BE2C (cell line): ENCODE measurements around the gene OPRD1.

ENCODE experiments used
- DNase-seq: peaks from one replicate; pipeline ENCODE4 v3.0.0-alpha.2; 2020
- H3K27me3 ChIP-seq: fragments of 250-450 bp; sonication (Bioruptor Pico); 2 replicates; pipeline ENCODE4 v1.5.1; 2020; ENCODE audit warnings: mild to moderate bottlenecking
- H3K36me3 ChIP-seq: fragments of 250-450 bp; sonication (Bioruptor Pico); 2 replicates; pipeline ENCODE4 v1.5.1; 2020; ENCODE audit warnings: mild to moderate bottlenecking
- H3K4me1 ChIP-seq: fragments of 250-450 bp; sonication (Bioruptor Pico); 2 replicates; pipeline ENCODE4 v1.5.1; 2020
- H3K4me3 ChIP-seq: 2 replicates; pipeline ENCODE4 v1.5.1; 2011; ENCODE audit warnings: low read depth, low read length
- H3K9me3 ChIP-seq: fragments of 250-450 bp; sonication (Bioruptor Pico); 2 replicates; pipeline ENCODE4 v1.5.1; 2020
- CTCF ChIP-seq: IDR thresholded peaks from 2 replicates; pipeline ENCODE4 v1.5.1; 2012; ENCODE audit warnings: mild to moderate bottlenecking, low read depth, low read length

Gene OPRD1

GRCh38 chr1:28776341-28776740 lies 35.6 kb upstream of the OPRD1 start:
- no peak for TF ChIP-seq CTCF
- peaks cover 10% of the 10 kb centered on the region for H3K36me3 ChIP-seq
- no peak overlapping the region for H3K4me3 ChIP-seq
- H3K27me3 ChIP-seq: no peaks in the 10 kb centered on the region
- no peaks in the 10 kb centered on the region for H3K9me3 ChIP-seq
- no peaks in the 10 kb centered on the region for H3K4me1 ChIP-seq
- no peak for DNase-seq

- Histone ChIP-seq H3K27me3 (no peaks in the 10 kb centered on the region), H3K4me3 (no peak overlapping the region), H3K4me1 (no peaks in the 10 kb centered on the region), H3K36me3 (peaks cover 5% of the 10 kb centered on the region), H3K9me3 (no peaks in the 10 kb centered on the region)
- TF ChIP-seq CTCF: no peak
- DNase-seq: no peak
Observed at GRCh38 chr1:28778021-28778420, 33.9 kb upstream of the OPRD1 start.

DNA sequence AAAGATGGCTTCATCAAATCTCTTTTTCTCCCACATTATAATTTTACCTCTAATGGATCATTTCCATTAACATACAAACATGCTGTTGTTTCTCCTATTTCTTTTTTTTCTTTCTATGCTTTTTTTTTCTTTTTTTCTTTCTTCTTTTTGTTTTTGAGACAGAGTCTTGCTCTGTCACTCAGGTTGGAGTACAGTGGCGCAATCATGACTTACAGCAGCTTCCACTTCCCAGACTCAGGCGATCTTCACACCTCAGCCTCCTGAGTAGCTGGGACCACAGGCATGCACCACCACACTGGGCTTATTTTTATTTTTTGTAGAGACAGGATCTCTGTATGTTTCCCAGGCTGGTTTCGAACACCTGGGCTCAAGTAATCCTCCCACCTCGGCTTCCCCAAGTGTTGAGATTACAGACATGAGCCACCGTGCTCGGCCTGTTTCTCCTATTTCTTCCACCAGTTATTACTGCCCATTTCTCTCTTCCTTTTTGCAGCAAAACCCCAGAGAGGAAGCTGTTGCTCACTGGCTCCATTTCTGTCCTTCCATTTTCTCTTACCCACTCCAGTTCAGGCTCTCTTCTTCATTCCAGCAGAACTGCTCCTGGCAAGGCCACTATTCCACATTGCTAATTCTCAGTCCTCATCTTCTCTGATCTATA lies 32.1 kb upstream of the OPRD1 start:
- no peak for DNase-seq
- no peak for TF ChIP-seq CTCF

DNA sequence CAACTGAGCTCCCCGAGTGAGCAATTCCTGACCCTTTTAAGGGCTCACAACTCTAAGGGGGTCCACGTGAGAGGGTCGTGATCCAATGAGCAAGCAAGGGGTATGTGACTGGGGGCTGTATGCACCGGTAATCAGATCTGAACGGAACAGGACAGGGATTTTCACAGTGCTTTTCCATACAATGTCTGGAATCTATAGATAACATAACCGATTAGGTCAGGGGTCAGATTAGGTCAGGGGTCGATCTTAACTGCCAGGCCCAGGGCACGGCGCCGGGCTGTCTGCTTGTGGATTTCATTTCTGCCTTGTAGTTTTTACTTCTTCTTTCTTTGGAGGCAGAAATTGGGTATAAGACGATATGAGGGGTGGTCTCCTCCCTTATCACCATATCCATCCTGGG lies 30.7 kb upstream of the OPRD1 start:
- Histone ChIP-seq H3K36me3 (no peaks in the 10 kb centered on the region), H3K4me1 (no peaks in the 10 kb centered on the region), H3K27me3 (no peaks in the 10 kb centered on the region)

More for the DNA sequence above, 32.1 kb upstream of the OPRD1 start:
- no peaks in the 10 kb centered on the region for H3K4me1 ChIP-seq
- H3K9me3 ChIP-seq: no peaks in the 10 kb centered on the region
- H3K4me3 ChIP-seq: no peak overlapping the region
- H3K27me3 ChIP-seq: no peaks in the 10 kb centered on the region
- no peaks in the 10 kb centered on the region for H3K36me3 ChIP-seq

GRCh38 chr1:28782011-28782410 lies 30.0 kb upstream of the OPRD1 start:
- H3K36me3 ChIP-seq: no peaks in the 10 kb centered on the region
- DNase-seq: no peak
- H3K4me1 ChIP-seq: no peaks in the 10 kb centered on the region
- H3K27me3 ChIP-seq: no peaks in the 10 kb centered on the region
- no peak overlapping the region for H3K4me3 ChIP-seq
- TF ChIP-seq CTCF: no peak
- H3K9me3 ChIP-seq: no peaks in the 10 kb centered on the region

More for the DNA sequence above, 30.7 kb upstream of the OPRD1 start:
- Histone ChIP-seq H3K9me3 (no peaks in the 10 kb centered on the region), H3K4me3 (no peak overlapping the region)
- no peak for TF ChIP-seq CTCF
- DNase-seq: no peak

DNA sequence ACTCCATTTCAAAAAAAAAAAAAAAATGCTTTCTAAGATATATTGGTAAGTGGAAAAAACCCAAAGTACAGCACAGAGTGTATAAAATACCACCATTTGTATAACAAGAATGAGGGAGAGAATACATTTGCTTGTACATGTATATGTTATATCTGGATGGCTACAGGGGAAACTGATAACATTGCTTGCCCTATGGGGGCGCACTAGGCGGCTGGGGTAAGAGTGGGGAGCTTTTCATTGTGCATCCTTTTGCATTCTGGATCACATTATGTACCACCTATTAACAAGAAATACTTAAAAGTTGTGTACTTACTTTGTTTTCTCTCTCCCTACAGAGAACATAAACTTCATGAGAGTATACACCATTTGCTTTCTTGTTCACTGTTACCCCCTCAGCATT lies 28.6 kb upstream of the OPRD1 start:
- H3K36me3 ChIP-seq: no peaks in the 10 kb centered on the region
- DNase-seq: no peak
- H3K27me3 ChIP-seq: no peaks in the 10 kb centered on the region
- H3K9me3 ChIP-seq: no peaks in the 10 kb centered on the region
- no peak overlapping the region for H3K4me3 ChIP-seq
- no peak for TF ChIP-seq CTCF
- H3K4me1 ChIP-seq: no peaks in the 10 kb centered on the region
